GM19397 (cell line): ENCODE measurements around the gene VMO1.

ENCODE experiments used
- ATAC-seq: cut with Tn5 transposase; IDR thresholded peaks from one replicate; pipeline ENCODE4 v1.9.1; 2021; ENCODE audit warnings: mild to moderate bottlenecking, moderate library complexity; ENCODE audit not compliant: unreplicated experiment

The VMO1 gene

GRCh38 chr17:4786106-4786511, at the start of gene VMO1:
Gene VMO1, minus strand, starts transcription at chr17:4786364. Its CDS starts 12 bp downstream, at chr17:4786352.
- ATAC-seq = no peak

DNA sequence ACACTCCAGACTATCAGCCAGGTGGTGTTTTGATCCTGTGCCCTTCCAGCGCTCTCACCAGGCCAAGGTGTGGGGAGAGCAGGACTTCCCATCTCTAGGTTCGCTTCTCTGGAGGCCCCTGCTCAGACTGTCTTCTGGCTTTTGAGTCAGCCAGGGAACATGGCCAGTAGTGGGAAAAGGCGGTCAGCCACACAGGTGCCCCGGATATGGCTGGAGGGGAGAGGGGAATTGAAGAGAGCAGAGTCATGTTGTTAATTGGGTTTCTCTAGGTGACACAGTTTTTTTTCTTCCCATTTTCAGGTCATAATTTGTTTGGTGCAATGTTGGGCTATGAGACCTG, 48.5 kb upstream of the VMO1 start:
- ATAC-seq = no peak

DNA sequence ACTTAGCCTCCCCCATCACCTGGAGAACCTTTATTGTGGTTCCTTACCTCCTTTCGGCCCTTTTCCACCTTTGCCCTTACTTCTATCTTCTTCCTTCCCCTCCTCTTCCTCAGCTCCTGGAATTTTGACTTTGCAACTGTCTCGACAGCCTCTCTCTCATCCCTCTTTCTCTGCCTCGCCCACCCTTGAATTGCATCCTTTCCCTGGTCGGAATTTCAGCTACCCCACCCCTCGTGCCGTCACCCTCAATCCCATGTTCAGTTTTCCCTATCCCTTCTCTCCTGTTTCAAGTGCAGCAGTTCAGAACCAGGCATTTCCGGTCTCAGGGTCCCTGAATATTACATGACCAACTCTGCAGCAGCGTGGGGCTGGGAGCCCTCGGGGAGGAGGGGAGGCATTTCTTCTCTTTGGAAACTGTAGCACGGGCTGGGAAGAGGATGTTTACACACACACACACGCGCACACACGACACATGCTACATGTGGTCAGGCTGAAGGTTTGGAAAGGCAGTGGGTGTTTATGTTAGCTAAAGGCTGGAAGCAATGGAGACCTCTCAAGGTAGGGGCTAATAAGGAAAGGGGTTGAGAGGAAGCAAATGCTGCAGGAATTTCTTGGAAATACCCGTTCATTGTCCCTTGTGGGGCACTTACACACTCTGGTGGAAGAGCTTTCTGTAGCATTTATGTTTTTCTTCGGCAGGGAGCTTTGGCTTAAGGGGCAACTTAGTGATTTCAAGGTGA, 47.9 kb upstream of the VMO1 start:
- ATAC-seq = no peak

- peak; percentile 89 for ATAC-seq
Measured at GRCh38 chr17:4833178-4833940, 47.2 kb upstream of the VMO1 start, which contains the start of gene MINK1. Gene MINK1, plus strand, starts transcription at chr17:4833340. Its CDS starts 244 bp downstream, at chr17:4833584.

- peak; percentile 4 for ATAC-seq
Measured at GRCh38 chr17:4832829-4833177, 46.6 kb upstream of the VMO1 start.

GRCh38 chr17:4827399-4827798, 41.2 kb upstream of the VMO1 start:
- no peak for ATAC-seq

DNA sequence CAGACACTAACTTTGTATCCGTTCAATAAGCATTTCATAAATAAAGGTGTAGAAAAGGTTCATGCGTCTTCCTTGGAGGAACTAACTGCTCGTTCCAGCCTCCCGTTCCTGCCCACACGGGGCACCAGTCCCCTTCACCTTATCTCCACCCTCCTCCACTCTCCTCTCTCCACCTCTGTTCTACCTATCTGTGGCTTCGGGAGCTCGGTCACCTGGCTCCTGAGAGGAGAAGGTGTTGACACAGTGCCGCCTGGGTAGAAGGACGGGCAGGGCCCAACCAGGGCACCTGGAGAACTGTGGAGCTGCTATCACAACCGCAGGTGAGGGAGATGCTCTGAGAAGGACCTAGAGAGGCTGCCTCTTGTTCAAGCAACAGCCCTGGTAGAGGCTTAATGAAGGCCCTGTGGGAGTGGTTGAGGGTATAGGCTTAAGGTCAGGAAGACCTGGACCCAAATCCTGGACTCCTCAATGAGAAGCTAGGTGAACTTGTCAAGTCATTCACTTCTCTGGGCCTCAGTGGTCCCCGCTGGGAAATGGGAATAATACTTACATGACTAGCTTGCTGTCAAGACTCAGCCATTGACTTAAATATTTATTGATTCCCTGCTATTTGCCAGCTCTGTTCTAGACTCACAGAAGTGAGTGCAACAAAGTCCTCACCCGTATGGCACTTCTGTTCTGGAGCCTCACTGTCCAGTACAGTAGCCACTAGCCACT, 37.4 kb upstream of the VMO1 start:
- ATAC-seq = no peak

DNA sequence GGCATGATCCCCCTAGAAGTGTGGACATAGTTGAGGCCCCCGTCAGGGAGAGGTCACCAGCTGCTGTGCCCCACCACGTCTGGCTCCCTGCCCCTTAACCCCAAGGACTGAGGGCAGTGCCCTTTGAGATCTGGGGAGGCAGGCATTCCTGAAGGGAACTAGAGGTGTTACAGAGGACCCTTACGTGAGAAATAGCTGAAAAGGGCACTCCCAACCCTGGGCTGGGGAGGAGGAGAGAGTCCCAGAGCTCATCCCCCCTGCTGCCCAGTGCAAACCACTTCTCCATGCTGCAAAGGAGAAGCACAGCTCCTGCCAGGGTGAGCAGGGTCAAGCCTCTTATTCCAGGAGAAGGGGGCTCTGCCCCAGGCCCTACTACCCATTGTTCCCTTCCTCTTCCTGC, 36.7 kb upstream of the VMO1 start:
- ATAC-seq = no peak

- no peak for ATAC-seq
Measured at GRCh38 chr17:4818276-4818675, 32.1 kb upstream of the VMO1 start.

GRCh38 chr17:4816826-4817225, 30.7 kb upstream of the VMO1 start:
- no peak for ATAC-seq

GRCh38 chr17:4815043-4815675, 29.0 kb upstream of the VMO1 start:
- no peak for ATAC-seq

GRCh38 chr17:4812690-4813089, 26.5 kb upstream of the VMO1 start:
- ATAC-seq = no peak

DNA sequence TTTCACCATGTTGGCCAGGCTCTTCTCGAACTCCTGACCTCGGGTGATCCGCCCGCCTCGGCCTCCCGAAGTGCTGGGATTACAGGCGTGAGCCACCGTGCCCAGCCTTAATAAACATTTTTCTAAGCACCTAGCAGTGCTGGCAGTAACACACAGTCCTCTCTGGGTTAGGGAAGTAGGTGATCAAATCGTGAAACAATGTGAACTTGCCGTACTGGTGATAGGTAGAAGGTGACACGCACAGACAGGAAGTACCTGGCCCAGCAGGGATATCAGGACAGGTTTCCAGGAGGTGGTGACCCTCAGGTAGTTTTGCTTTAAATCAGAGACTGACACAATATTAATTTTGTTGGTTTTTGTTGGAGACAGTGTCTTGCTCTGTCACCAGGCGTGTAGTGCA, 25.3 kb upstream of the VMO1 start:
- ATAC-seq = no peak

DNA sequence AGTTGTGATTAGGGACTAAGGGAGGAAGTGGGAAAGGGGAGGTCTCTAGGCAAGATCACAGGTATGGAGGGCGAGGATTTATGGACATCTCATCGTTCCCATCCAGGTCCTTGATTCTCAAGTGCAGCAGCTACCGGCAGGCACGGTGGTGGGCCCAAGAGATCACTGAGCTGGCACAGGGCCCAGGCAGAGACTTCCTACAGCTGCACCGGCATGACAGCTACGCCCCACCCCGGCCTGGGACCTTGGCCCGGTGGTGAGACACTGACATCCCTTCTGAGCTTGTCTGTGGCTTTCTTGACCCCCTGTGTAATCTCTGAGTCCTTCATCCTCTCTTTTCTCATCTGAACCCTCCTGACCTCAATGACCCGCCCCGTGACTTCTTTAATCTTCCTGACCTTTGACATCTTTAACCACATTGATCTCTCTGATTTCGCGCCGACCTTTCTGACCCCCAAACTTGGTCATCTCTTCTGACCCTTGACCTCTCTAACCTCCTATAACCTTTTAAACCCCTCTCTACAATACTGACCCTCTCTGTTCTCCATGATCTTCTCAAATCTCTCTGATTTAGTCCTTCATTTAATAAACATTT, 24.6 kb upstream of the VMO1 start:
- ATAC-seq = no peak

- ATAC-seq = no peak
Measured at GRCh38 chr17:4808378-4808767, 22.2 kb upstream of the VMO1 start.

- ATAC-seq = no peak
Measured at GRCh38 chr17:4807605-4808377, 21.6 kb upstream of the VMO1 start.

GRCh38 chr17:4806777-4807604, 20.8 kb upstream of the VMO1 start, which contains the start of gene PLD2:
Gene PLD2, plus strand, starts transcription at chr17:4807152. Its CDS starts 621 bp downstream, at chr17:4807773.
- ATAC-seq = peak; percentile 87

GRCh38 chr17:4806456-4806776, 20.3 kb upstream of the VMO1 start:
- no peak for ATAC-seq

DNA sequence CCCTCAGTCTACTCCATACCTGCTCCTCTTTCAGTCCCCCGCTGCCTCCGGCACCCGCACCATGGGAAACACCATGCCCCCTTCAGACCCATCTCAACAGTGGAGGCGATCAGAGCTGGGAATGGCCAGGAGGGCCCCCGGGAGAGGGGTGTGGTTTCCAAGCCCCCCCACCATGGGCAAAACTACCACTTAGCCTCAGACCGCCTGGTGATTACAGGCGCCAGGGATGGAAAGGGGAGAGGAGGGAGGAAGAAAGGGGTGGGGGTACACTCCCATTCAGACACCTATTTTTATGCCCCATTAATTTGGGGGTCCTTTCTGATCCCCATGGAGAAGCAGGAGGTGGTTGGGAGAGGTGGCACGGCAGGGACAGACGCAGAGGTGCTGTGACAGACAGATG, 16.1 kb upstream of the VMO1 start, which contains the start of gene C17orf114:
TSS of gene C17orf114 (minus strand) at position 101 of the 400 bp plus-strand sequence.
- no peak for ATAC-seq
